Measurements from ENCODE around the gene TM9SF1.
"Not testable (repeated sequence)": the region's sequence is repeated elsewhere in the genome, so short reads cannot be mapped to it uniquely, and the experiment has no call there.

The TM9SF1 gene

GRCh38 chr14:24226473-24226872, 31.2 kb upstream of the TM9SF1 start:
- no peak for DNase-seq (ENCODE audit: low spot score)

- DNase-seq (ENCODE audit: low spot score): no peak
Observed at GRCh38 chr14:24224618-24225071, 29.4 kb upstream of the TM9SF1 start.

GRCh38 chr14:24222987-24223386, 27.7 kb upstream of the TM9SF1 start:
- not testable (repeated sequence) for DNase-seq (ENCODE audit: low spot score)

GRCh38 chr14:24219521-24219920, 24.3 kb upstream of the TM9SF1 start:
- no peak for DNase-seq (ENCODE audit: low spot score)

GRCh38 chr14:24219080-24219479, 23.8 kb upstream of the TM9SF1 start:
- no peak for DNase-seq (ENCODE audit: low spot score)

- DNase-seq (ENCODE audit: low spot score): not testable (repeated sequence)
Observed at GRCh38 chr14:24216876-24217275, 21.6 kb upstream of the TM9SF1 start.

GRCh38 chr14:24216345-24216699, 21.1 kb upstream of the TM9SF1 start:
- DNase-seq (ENCODE audit: low spot score): no peak

- DNase-seq (ENCODE audit: low spot score): peak; percentile 88
Observed at GRCh38 chr14:24215495-24216344, 20.5 kb upstream of the TM9SF1 start, which contains the start of gene MDP1. MDP1 (minus strand) TSS chr14:24216066; CDS start chr14:24215955, 111 bp downstream.

- no peak for DNase-seq (ENCODE audit: low spot score)
Observed at GRCh38 chr14:24213866-24214662, 18.8 kb upstream of the TM9SF1 start.

GRCh38 chr14:24212924-24213865, 18.0 kb upstream of the TM9SF1 start, which contains the start of gene CHMP4A:
CHMP4A (minus strand) TSS chr14:24213488; CDS start chr14:24213439, 49 bp downstream.
- peak; percentile 95 for DNase-seq (ENCODE audit: low spot score)

- no peak for DNase-seq (ENCODE audit: low spot score)
Observed at GRCh38 chr14:24211311-24211710, 16.1 kb upstream of the TM9SF1 start.

- no peak for DNase-seq (ENCODE audit: low spot score)
Observed at GRCh38 chr14:24207625-24208024, 12.4 kb upstream of the TM9SF1 start.

GRCh38 chr14:24207104-24207551, 11.9 kb upstream of the TM9SF1 start:
- DNase-seq (ENCODE audit: low spot score): no peak

GRCh38 chr14:24206260-24207103, 11.2 kb upstream of the TM9SF1 start:
- no peak for DNase-seq (ENCODE audit: low spot score)

- no peak for DNase-seq (ENCODE audit: low spot score)
Observed at GRCh38 chr14:24204163-24205146, 9.2 kb upstream of the TM9SF1 start.

- DNase-seq (ENCODE audit: low spot score): not testable (repeated sequence)
Observed at GRCh38 chr14:24203249-24203886, 8.1 kb upstream of the TM9SF1 start.

GRCh38 chr14:24202538-24202937, 7.3 kb upstream of the TM9SF1 start:
- not testable (repeated sequence) for DNase-seq (ENCODE audit: low spot score)

- DNase-seq (ENCODE audit: low spot score): no peak
Observed at GRCh38 chr14:24198814-24199524, 3.7 kb upstream of the TM9SF1 start.

All from CD4-positive, alpha-beta T cell treated with Interleukin-6 at 100 ng/mL for 8 hours (primary cell).